PC-3 (cell line): ENCODE results near the gene ORC6. TPM values are rescaled to one million over a fixed set of nuclear protein-coding genes. Genes with fewer than 3 reads are reported as not detected.

Source experiments
- ATAC-seq: fragments of 200-7000 bp; cut with Tn5 transposase; 2 replicates; pipeline ENCODE4 v1.9.1; 2020; ENCODE audit warnings: mild to moderate bottlenecking, moderate library complexity
- BruUV-seq: library from RNA; stranded (reverse); fragments of 400-500 nt; replicated peaks from 2 replicates; lab custom pipeline; 2021; lab: Mats Ljungman, UMichigan
- CTCF ChIA-PET: fragments of 300-600 bp; sonication (Branson Sonifier 250); formaldehyde crosslinking; loops from one replicate; lab custom pipeline; 2022; ENCODE audit warnings: antibody characterized with exemption; lab: Charles Lee
- POLR2A ChIA-PET: fragments of 300-600 bp; sonication (Branson Sonifier 250); formaldehyde crosslinking; loops from one replicate; lab custom pipeline; 2022; ENCODE audit warnings: antibody characterized with exemption; ENCODE audit not compliant: unreplicated experiment; lab: Charles Lee
- DNase-seq: peaks from one replicate; pipeline ENCODE4 v3.0.0-alpha.2; 2015
- H2AFZ ChIP-seq: fragments of 300-600 bp; sonication (generic); 2 replicates; pipeline ENCODE4 v1.6.0; 2016; ENCODE audit warnings: antibody characterized with exemption, low read length
- H3F3A ChIP-seq: fragments of 300-600 bp; sonication (generic); one replicate; pipeline ENCODE4 v1.6.0; 2017; ENCODE audit warnings: antibody characterized with exemption, low read length, control low read depth, mild to moderate bottlenecking; ENCODE audit not compliant: unreplicated experiment
- H3K27ac ChIP-seq: fragments of 300-600 bp; sonication (generic); 2 replicates; pipeline ENCODE4 v1.5.1; 2016; ENCODE audit warnings: mild to moderate bottlenecking, low read length
- H3K27me3 ChIP-seq: fragments of 300-600 bp; sonication (generic); 2 replicates; pipeline ENCODE4 v1.6.1; 2016; ENCODE audit warnings: low read length, mixed read lengths
- H3K36me3 ChIP-seq: fragments of 300-600 bp; sonication (generic); 2 replicates; pipeline ENCODE4 v1.6.1; 2016; ENCODE audit warnings: low read depth, mixed run types, low read length, mixed read lengths
- H3K4me1 ChIP-seq: fragments of 300-600 bp; sonication (generic); 2 replicates; pipeline ENCODE4 v1.5.1; 2016; ENCODE audit warnings: low read length; ENCODE audit not compliant: insufficient read depth
- H3K4me2 ChIP-seq: fragments of 300-600 bp; sonication (generic); 2 replicates; pipeline ENCODE4 v1.6.0; 2016; ENCODE audit warnings: low read length
- H3K4me3 ChIP-seq: fragments of 300-600 bp; sonication (generic); 2 replicates; pipeline ENCODE4 v1.5.1; 2016; ENCODE audit warnings: mild to moderate bottlenecking, low read length, mixed read lengths
- H3K79me2 ChIP-seq: fragments of 300-600 bp; sonication (generic); 2 replicates; pipeline ENCODE4 v1.6.1; 2017; ENCODE audit warnings: low read length, mixed read lengths
- H3K9ac ChIP-seq: fragments of 300-600 bp; sonication (generic); 2 replicates; pipeline ENCODE4 v1.6.0; 2016; ENCODE audit warnings: mild to moderate bottlenecking, low read length
- H3K9me2 ChIP-seq: fragments of 300-600 bp; sonication (generic); replicated peaks from 2 replicates; pipeline ENCODE4 v1.6.1; 2016; ENCODE audit warnings: mixed run types, low read length, mixed read lengths
- H3K9me3 ChIP-seq: fragments of 300-600 bp; sonication (generic); 2 replicates; pipeline ENCODE4 v1.6.1; 2016; ENCODE audit warnings: low read length, mixed read lengths
- H4K20me1 ChIP-seq: fragments of 300-600 bp; sonication (generic); 2 replicates; pipeline ENCODE4 v1.6.1; 2016; ENCODE audit warnings: low read length, mixed read lengths
- EZH2 ChIP-seq: fragments of 300-600 bp; sonication (generic); IDR thresholded peaks from one replicate; pipeline ENCODE4 v1.6.1; 2017; ENCODE audit warnings: antibody characterized with exemption, mild to moderate bottlenecking, low read length; ENCODE audit not compliant: unreplicated experiment
- EZH2phosphoT487 ChIP-seq: fragments of 300-600 bp; sonication (generic); IDR thresholded peaks from 2 replicates; pipeline ENCODE4 v1.6.1; 2018; ENCODE audit warnings: mild to moderate bottlenecking, antibody characterized with exemption, low read length, borderline replicate concordance
- intact Hi-C: fragments of 100-400 bp; cut with micrococcal nuclease; formaldehyde crosslinking; loops from 2 replicates; pipeline ENCODE4 v1.9.0; 2023
- total RNA-seq: library from RNA; depleted of rRNA; stranded (reverse); fragments of >200 nt; gene quantifications from 2 replicates; pipeline ENCODE4 v1.2.3, GENCODE V29; 2014
- TF ChIP-seq, protein P1 (sequence below): fragments of 300-600 bp; sonication (generic); conservative IDR thresholded peaks from 2 replicates; pipeline ENCODE4 v1.5.1; 2017; ENCODE audit warnings: antibody characterized with exemption, low read depth, mild to moderate bottlenecking, low read length

ORC6 gene
- total RNA-seq, 1 experiment from 2014 or later: 27.7 TPM

DNA sequence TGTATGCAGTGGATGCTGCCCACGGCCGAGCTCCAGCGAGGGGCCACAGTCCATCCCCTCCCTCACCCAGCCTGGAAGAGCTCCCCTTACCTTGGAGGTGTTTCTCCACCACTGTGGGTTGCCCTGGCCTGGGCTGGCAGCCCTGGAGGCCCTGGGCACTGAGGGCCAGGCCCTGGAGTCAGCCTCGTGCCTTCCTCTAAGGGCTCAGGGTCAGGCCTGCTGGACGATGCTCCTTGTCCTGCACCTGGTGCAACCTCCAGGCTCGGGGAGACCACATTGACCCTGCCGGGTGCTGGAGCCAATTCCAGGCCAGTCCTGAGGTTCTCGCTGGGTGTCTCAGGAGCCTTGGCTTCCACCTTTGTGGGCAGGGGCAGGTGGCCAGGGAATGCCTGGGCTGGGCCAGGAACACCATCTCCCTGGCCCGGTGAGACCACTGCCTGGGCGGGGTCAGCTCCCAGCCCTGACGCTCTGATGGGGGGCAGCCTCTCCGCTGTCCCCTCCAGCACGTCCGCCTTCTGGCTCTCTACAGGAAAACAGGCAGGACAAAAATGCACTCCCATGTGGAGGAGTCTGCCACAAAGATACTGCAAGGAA is 48.3 kb downstream of the ORC6 start:
- H3K4me3 ChIP-seq: no peak overlapping the region
- ChIA-PET POLR2A (no interaction called here), CTCF (no interaction called here)
- TF ChIP-seq EZH2: no peak
- no peak for TF ChIP-seq EZH2phosphoT487
- TF ChIP-seq, protein P1, sequence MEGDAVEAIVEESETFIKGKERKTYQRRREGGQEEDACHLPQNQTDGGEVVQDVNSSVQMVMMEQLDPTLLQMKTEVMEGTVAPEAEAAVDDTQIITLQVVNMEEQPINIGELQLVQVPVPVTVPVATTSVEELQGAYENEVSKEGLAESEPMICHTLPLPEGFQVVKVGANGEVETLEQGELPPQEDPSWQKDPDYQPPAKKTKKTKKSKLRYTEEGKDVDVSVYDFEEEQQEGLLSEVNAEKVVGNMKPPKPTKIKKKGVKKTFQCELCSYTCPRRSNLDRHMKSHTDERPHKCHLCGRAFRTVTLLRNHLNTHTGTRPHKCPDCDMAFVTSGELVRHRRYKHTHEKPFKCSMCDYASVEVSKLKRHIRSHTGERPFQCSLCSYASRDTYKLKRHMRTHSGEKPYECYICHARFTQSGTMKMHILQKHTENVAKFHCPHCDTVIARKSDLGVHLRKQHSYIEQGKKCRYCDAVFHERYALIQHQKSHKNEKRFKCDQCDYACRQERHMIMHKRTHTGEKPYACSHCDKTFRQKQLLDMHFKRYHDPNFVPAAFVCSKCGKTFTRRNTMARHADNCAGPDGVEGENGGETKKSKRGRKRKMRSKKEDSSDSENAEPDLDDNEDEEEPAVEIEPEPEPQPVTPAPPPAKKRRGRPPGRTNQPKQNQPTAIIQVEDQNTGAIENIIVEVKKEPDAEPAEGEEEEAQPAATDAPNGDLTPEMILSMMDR: no peak
- no peaks in the 10 kb centered on the region for H3F3A ChIP-seq
- no peaks in the 10 kb centered on the region for H4K20me1 ChIP-seq
- H3K27me3 ChIP-seq: no peaks in the 10 kb centered on the region
- intact Hi-C loops: no loop called here
- no peaks in the 10 kb centered on the region for H3K9me3 ChIP-seq
- no peak for ATAC-seq
- H3K4me1 ChIP-seq: no peaks in the 10 kb centered on the region
- no peaks in the 10 kb centered on the region for H3K36me3 ChIP-seq
- H3K4me2 ChIP-seq: no peak overlapping the region
- DNase-seq: no peak
- BruUV-seq: no TSS peak
- no peak overlapping the region for H3K9ac ChIP-seq
- H3K9me2 ChIP-seq: no peaks in the 10 kb centered on the region
- H3K79me2 ChIP-seq: no peaks in the 10 kb centered on the region
- no peak overlapping the region for H2AFZ ChIP-seq
- no peak overlapping the region for H3K27ac ChIP-seq

DNA sequence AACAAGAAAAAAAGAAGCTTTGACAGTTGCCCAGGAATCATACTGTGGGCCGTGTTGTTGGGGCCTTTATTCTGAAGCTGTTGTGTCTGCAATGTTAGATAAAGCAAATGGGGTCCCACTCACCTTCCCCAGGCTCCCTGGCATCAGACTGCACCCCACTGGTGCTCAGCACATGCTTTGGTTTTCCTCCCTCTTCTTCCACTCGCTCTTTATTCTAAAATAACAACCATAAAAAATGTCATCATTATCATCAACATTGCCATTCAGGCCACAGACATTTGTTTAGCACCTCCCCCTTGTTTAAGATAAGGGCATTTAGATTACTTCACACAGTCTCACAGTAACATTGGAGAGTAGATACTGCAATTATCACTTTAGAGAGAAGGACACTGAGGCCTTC is 50.5 kb downstream of the ORC6 start:
- Histone ChIP-seq H3K4me2 (no peak overlapping the region), H3K4me3 (no peak overlapping the region), H3K9ac (no peak overlapping the region), H3K9me2 (no peaks in the 10 kb centered on the region), H3K36me3 (no peaks in the 10 kb centered on the region), H3K9me3 (no peaks in the 10 kb centered on the region), H3K79me2 (no peaks in the 10 kb centered on the region), H3K4me1 (no peaks in the 10 kb centered on the region), H3F3A (no peaks in the 10 kb centered on the region), H4K20me1 (no peaks in the 10 kb centered on the region), H3K27me3 (no peaks in the 10 kb centered on the region), H3K27ac (no peak overlapping the region), H2AFZ (no peak overlapping the region)
- intact Hi-C loops: no loop called here
- no peak for ATAC-seq
- TF ChIP-seq, protein P1: no peak
- TF ChIP-seq EZH2 (no peak), EZH2phosphoT487 (no peak)
- ChIA-PET POLR2A (no interaction called here), CTCF (no interaction called here)
- BruUV-seq: no TSS peak
- no peak for DNase-seq

DNA sequence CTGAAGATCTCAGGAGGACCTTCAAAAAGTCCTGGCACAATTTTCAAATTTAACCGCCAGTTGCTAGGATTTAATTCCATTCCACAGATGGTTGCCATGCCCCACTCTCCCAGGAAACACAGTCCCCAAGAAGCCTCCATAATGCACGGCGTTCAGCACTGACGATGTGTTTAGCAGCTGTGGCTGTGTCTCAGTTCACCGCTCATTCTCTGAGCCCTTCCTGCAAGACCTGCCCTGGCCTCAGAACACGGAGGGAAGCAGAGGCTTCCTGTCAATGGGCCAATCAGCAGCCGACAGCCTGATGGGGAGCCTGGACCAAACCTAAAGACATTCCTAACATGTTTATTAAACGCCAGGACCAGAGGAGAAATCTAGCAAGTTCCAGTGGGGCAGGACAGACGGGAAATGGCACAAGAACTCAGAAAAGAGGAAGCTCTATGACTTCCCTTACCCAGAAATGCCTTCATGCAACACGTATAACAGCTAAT is 53.8 kb downstream of the ORC6 start:
- DNase-seq: no peak
- no peaks in the 10 kb centered on the region for H3K9me3 ChIP-seq
- H4K20me1 ChIP-seq: no peaks in the 10 kb centered on the region
- BruUV-seq: no TSS peak
- POLR2A ChIA-PET: no interaction called here
- no peaks in the 10 kb centered on the region for H3K9me2 ChIP-seq
- no peak overlapping the region for H3K4me2 ChIP-seq
- no peaks in the 10 kb centered on the region for H3K27me3 ChIP-seq
- TF ChIP-seq, protein P1: no peak
- TF ChIP-seq EZH2 (no peak), EZH2phosphoT487 (no peak)
- no peak overlapping the region for H3K4me3 ChIP-seq
- H3K9ac ChIP-seq: no peak overlapping the region
- H2AFZ ChIP-seq: no peak overlapping the region
- H3K36me3 ChIP-seq: no peaks in the 10 kb centered on the region
- H3K27ac ChIP-seq: no peak overlapping the region
- CTCF ChIA-PET: no interaction called here
- ATAC-seq: no peak
- no peaks in the 10 kb centered on the region for H3K4me1 ChIP-seq
- H3F3A ChIP-seq: no peaks in the 10 kb centered on the region
- H3K79me2 ChIP-seq: no peaks in the 10 kb centered on the region
- intact Hi-C loops: no loop called here
